Mucosa of gallbladder (tissue), 1 donor: ENCODE data around the gene MORC2. TPM values are rescaled to one million over a fixed set of nuclear protein-coding genes. Genes with fewer than 3 reads are reported as not detected.

Experiments used
- DNase-seq: peaks from one replicate; pipeline ENCODE4 v3.0.0-alpha.2; 2020; ENCODE audit warnings: low spot score
- total RNA-seq: library from RNA; stranded (reverse); gene quantifications from one replicate; pipeline ENCODE4 v1.2.1, GENCODE V29; 2021
- donor health status: DM: no; HTN: no; CAD: no.

MORC2 gene
- 21.5 TPM for total RNA-seq

GRCh38 chr22:30968015-30968923 lies at the start of gene MORC2:
TSS of gene MORC2 (minus strand) at chr22:30968774. CDS start at chr22:30967889, 885 bp downstream.
- DNase-seq: no peak

GRCh38 chr22:31005535-31005934 lies 37.0 kb upstream of the MORC2 start:
- no peak for DNase-seq

GRCh38 chr22:31001124-31001770 lies 32.7 kb upstream of the MORC2 start:
- DNase-seq: no peak

GRCh38 chr22:30998329-30998728 lies 29.8 kb upstream of the MORC2 start:
- no peak for DNase-seq

- no peak for DNase-seq
Measured at GRCh38 chr22:30996462-30996861, 27.9 kb upstream of the MORC2 start.

GRCh38 chr22:30994960-30995359 lies 26.4 kb upstream of the MORC2 start:
- no peak for DNase-seq

GRCh38 chr22:30992565-30992964 lies 24.0 kb upstream of the MORC2 start:
- DNase-seq: no peak

GRCh38 chr22:30990690-30991089 lies 22.1 kb upstream of the MORC2 start:
- DNase-seq: no peak

GRCh38 chr22:30989474-30989873 lies 20.9 kb upstream of the MORC2 start:
- no peak for DNase-seq

- no peak for DNase-seq
Measured at GRCh38 chr22:30985561-30986208, 17.1 kb upstream of the MORC2 start.

GRCh38 chr22:30984317-30984716 lies 15.7 kb upstream of the MORC2 start:
- DNase-seq: no peak

- no peak for DNase-seq
Measured at GRCh38 chr22:30982512-30982911, 13.9 kb upstream of the MORC2 start.

- no peak for DNase-seq
Measured at GRCh38 chr22:30979932-30980331, 11.4 kb upstream of the MORC2 start.

- DNase-seq: no peak
Measured at GRCh38 chr22:30978304-30978962, 9.9 kb upstream of the MORC2 start.

GRCh38 chr22:30970356-30970746 lies 1.8 kb upstream of the MORC2 start:
- DNase-seq: no peak

GRCh38 chr22:30969532-30970355 lies 1.2 kb upstream of the MORC2 start:
- peak; percentile 16 for DNase-seq

- peak; percentile 99 for DNase-seq
Measured at GRCh38 chr22:30968924-30969531, 454 bp upstream of the MORC2 start, which contains the start of gene TUG1. TSS of gene TUG1 (plus strand) at chr22:30969265.

GRCh38 chr22:30964858-30965257 lies 3.7 kb downstream of the MORC2 start:
- no peak for DNase-seq

- DNase-seq: no peak
Measured at GRCh38 chr22:30955153-30955552, 13.4 kb downstream of the MORC2 start.

- no peak for DNase-seq
Measured at GRCh38 chr22:30953206-30953605, 15.4 kb downstream of the MORC2 start.
